ENCODE data around the gene ZNF326. TPM values are rescaled to one million over a fixed set of nuclear protein-coding genes. Genes with fewer than 3 reads are reported as not detected.

Gene ZNF326
- 7.1 and 9.9 TPM in 2 replicates for total RNA-seq

DNA sequence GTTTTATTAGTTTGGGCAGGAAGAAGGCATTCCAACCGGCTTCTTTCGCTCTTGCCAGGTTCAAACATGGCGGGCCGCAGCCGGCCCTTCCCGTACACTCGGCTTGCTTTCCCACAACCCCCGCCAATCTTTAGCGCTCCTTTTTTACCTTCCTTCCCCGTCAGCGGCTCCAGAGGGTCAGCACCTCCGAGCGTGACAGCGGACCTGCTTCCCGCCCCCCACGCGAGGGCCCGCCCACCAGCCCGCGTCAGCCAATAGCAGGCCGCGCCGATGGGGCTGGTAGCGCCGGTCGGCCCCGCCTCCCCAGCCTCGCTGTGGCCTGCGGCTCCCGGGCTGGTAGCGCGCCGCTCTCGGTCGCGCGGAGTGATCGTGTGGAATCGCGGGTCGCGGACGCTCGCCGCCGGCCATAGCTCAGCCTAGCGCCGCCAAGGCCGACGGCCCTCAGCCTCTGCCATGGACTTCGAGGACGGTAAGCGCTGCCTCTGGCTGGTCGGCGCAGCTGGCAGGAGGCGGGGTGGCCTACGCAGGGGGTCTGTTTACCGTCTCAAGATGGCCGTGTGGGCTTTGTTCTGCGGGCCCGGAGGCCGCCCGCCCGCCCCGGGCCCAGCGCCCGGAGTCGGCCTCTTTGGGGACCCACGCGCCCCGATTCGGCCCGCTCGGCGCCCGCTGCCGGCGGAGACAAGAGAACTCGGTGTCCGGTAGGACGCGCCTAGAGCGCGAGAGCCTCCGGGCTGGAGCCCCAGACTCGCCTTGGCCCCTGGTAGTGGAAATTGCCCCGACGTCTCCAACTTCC, at the start of gene ZNF326:
Gene ZNF326 (plus strand): TSS at position 306 of the 793 bp plus-strand sequence. CDS start 148 bp downstream, at position 454.

Other genes starting within 250 kb of the ZNF326 start
- 15.6 and 22.3 TPM in 2 replicates for gene LRRC8D, start 174.1 kb upstream of the ZNF326 start, total RNA-seq